Urinary bladder (tissue), 4 donors: ENCODE measurements around the gene IRF2. TPM values are rescaled to one million over a fixed set of nuclear protein-coding genes. Genes with fewer than 3 reads are reported as not detected.

Source experiments
- DNase-seq: peaks from one replicate; pipeline ENCODE4 v3.0.0-alpha.2; 2015; ENCODE audit errors: extremely low spot score
- H3K27ac ChIP-seq: one replicate; pipeline ENCODE4 v1.5.1; 2013; ENCODE audit warnings: low read depth, mild to moderate bottlenecking, moderate library complexity
- H3K36me3 ChIP-seq: one replicate; pipeline ENCODE4 v1.6.1; 2013; ENCODE audit warnings: mild to moderate bottlenecking, moderate library complexity; ENCODE audit not compliant: insufficient read depth
- H3K4me1 ChIP-seq: one replicate; pipeline ENCODE4 v1.6.1; 2013; ENCODE audit warnings: mild to moderate bottlenecking, moderate library complexity; ENCODE audit not compliant: insufficient read depth
- H3K4me3 ChIP-seq: one replicate; pipeline ENCODE4 v1.5.1; 2013; ENCODE audit warnings: low read depth, low read length
- WGBS: extraction: QIAGEN DNeasy Blood & Tissue Kit; methylation state at CpG from one replicate; pipeline ENCODE4 v1.1.7; 2013; 5-methylcytosine and 5-hydroxymethylcytosine counted together
- polyA plus RNA-seq: library from polyadenylated mRNA; stranded (reverse); fragments of 200-250 nt; gene quantifications from one replicate; pipeline ENCODE4 v1.2.3, GENCODE V29; 2013
- total RNA-seq: library from RNA; depleted of rRNA; stranded (reverse); fragments of >200 nt; gene quantifications from one replicate; pipeline ENCODE4 v1.2.3, GENCODE V29; 2014
- donor health status: healthy with polysubstance abuse.
- donor health status: healthy.

The IRF2 gene
- total and polyA plus RNA-seq, 2 donors, result 35.6 to 39.5 TPM

- Histone ChIP-seq H3K27ac (no peak overlapping the region), H3K4me1 (no peaks in the 10 kb centered on the region)
These were observed 23.4 kb downstream of the IRF2 start for GRCh38 chr4:184450743-184451535.

GRCh38 chr4:184450045-184450444 lies 24.3 kb downstream of the IRF2 start:
- no peak overlapping the region for H3K27ac ChIP-seq
- H3K4me1 ChIP-seq, result no peaks in the 10 kb centered on the region
- DNase-seq, result no peak
- WGBS, result 45% methylated on average over 5 of the region's 5 CpGs
- no peak overlapping the region for H3K4me3 ChIP-seq
- H3K36me3 ChIP-seq, result no peaks in the 10 kb centered on the region

More at GRCh38 chr4:184450743-184451535, 23.4 kb downstream of the IRF2 start:
- H3K36me3 ChIP-seq, result no peaks in the 10 kb centered on the region
- H3K4me3 ChIP-seq, result no peak overlapping the region
- 80% methylated on average over 8 of the region's 8 CpGs for WGBS
- DNase-seq, result no peak

GRCh38 chr4:184448821-184449220 lies 25.5 kb downstream of the IRF2 start:
- no peak for DNase-seq
- Histone ChIP-seq H3K36me3 (no peaks in the 10 kb centered on the region), H3K4me3 (peak overlapping the region; percentile 25), H3K4me1 (no peaks in the 10 kb centered on the region), H3K27ac (peak overlapping the region; percentile 44)
- 23% methylated on average over 10 of the region's 10 CpGs for WGBS

DNA sequence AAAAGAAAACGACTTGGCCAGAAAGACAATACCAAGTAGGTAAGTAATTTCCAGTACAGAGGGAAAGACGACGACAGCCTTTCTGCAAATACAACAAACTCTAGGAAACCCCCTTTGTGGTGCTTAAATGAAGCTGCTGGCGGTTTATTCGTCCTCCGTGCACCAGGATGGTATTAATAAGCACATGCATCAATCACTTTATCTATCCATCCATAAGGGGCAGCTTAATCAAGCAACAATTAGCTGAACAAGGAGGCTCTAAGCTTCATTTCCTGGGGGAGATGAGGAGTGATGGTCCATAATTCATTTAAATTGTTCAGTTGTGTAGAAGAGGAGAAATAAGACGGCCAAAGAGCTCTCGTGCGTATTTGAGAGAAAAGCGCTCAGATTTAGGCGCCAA lies 26.2 kb downstream of the IRF2 start:
- H3K27ac ChIP-seq, result no peak overlapping the region
- no peaks in the 10 kb centered on the region for H3K4me1 ChIP-seq
- no peak overlapping the region for H3K4me3 ChIP-seq
- H3K36me3 ChIP-seq, result no peaks in the 10 kb centered on the region
- 74% methylated on average over 11 of the region's 11 CpGs for WGBS
- no peak for DNase-seq

GRCh38 chr4:184447664-184448063 lies 26.7 kb downstream of the IRF2 start:
- no peak overlapping the region for H3K4me3 ChIP-seq
- WGBS, result 80% methylated on average over 10 of the region's 10 CpGs
- H3K4me1 ChIP-seq, result no peaks in the 10 kb centered on the region
- no peak for DNase-seq
- H3K27ac ChIP-seq, result no peak overlapping the region
- H3K36me3 ChIP-seq, result no peaks in the 10 kb centered on the region

GRCh38 chr4:184446132-184446658 lies 28.2 kb downstream of the IRF2 start:
- no peak overlapping the region for H3K27ac ChIP-seq
- H3K4me1 ChIP-seq, result peaks cover 4% of the 10 kb centered on the region
- 92% methylated on average over 3 of the region's 3 CpGs for WGBS

GRCh38 chr4:184444953-184445309 lies 29.4 kb downstream of the IRF2 start:
- 84% methylated on average over 11 of the region's 11 CpGs for WGBS
- Histone ChIP-seq H3K27ac (no peak overlapping the region), H3K36me3 (no peaks in the 10 kb centered on the region), H3K4me3 (no peak overlapping the region), H3K4me1 (peaks cover 4% of the 10 kb centered on the region)
- DNase-seq, result no peak

More at GRCh38 chr4:184446132-184446658, 28.2 kb downstream of the IRF2 start:
- H3K4me3 ChIP-seq, result no peak overlapping the region
- no peaks in the 10 kb centered on the region for H3K36me3 ChIP-seq
- DNase-seq, result no peak

- Histone ChIP-seq H3K27ac (no peak overlapping the region), H3K36me3 (no peaks in the 10 kb centered on the region), H3K4me1 (peaks cover 4% of the 10 kb centered on the region), H3K4me3 (no peak overlapping the region)
- no peak for DNase-seq
- 96% methylated on average over 5 of the region's 5 CpGs for WGBS
These were observed 30.0 kb downstream of the IRF2 start for GRCh38 chr4:184444215-184444952.

GRCh38 chr4:184443318-184443717 lies 31.0 kb downstream of the IRF2 start:
- H3K4me3 ChIP-seq, result no peak overlapping the region
- peaks cover 5% of the 10 kb centered on the region for H3K4me1 ChIP-seq
- H3K27ac ChIP-seq, result no peak overlapping the region
- no peaks in the 10 kb centered on the region for H3K36me3 ChIP-seq
- 99% methylated on average over 2 of the region's 2 CpGs for WGBS
- DNase-seq, result no peak

DNA sequence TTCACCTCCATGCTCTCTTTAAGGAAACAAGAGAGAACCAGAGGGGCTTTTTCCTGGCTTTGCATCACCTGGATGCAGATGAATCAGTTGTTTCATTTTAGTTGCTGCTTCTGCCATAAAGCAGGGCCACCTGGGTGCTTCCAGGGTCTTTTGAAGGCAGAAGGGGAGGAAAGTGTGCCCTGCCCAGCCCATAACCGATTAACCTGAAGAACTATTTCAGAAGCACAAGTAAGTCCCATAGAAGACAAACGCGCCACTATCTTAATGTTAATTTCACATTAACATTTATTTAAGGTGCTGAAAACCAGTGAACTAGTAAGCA lies 32.1 kb downstream of the IRF2 start:
- no peaks in the 10 kb centered on the region for H3K36me3 ChIP-seq
- DNase-seq, result no peak
- 76% methylated on average over 3 of the region's 3 CpGs for WGBS
- H3K4me3 ChIP-seq, result no peak overlapping the region
- peaks cover 7% of the 10 kb centered on the region for H3K4me1 ChIP-seq
- H3K27ac ChIP-seq, result no peak overlapping the region

DNA sequence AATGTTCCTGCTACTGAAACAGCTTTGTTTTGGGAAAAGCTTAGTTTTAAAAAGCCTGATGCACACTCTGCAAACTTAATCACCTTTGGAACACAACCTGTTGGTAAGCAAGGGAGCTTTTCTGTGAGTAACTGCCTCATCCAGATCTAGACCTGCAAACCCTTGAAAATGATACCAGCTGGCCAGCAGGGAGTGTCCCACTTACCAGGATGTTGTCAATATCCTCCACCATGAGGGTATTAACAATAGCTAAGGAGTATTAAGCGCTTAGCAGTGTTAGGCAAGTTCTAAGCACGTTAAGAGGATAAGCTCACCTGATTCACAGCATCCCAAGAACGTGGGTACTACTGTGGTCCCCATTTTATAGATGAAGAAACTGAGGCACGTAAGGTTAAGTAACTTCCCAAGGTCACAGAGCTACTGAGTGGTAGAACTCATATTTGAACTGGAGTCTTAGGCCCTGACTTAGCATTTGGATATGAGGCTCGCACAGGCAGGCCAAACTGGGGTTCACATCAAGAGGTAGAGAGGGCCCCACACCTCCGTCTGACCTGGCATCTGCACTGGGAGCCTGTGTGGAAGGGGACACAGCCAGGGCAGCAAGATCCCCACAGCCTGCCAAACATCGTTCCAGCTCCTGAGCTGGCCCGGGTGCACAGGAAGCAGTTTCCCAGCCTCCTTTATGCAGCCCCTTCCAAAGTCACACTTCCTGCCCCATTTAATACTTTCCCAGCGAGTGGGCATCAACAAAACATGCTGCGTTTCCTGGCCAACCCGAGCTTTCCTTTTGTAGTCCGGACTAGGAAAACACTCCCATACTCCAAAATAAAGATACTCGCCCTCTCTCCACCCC lies 32.7 kb downstream of the IRF2 start:
- Histone ChIP-seq H3K27ac (no peak overlapping the region), H3K36me3 (no peaks in the 10 kb centered on the region), H3K4me3 (no peak overlapping the region), H3K4me1 (peaks cover 7% of the 10 kb centered on the region)
- DNase-seq, result no peak
- 67% methylated on average over 13 of the region's 13 CpGs for WGBS

- no peak for DNase-seq
- WGBS, result 90% methylated on average over 8 of the region's 8 CpGs
- H3K4me1 ChIP-seq, result peaks cover 7% of the 10 kb centered on the region
- H3K36me3 ChIP-seq, result no peaks in the 10 kb centered on the region
- no peak overlapping the region for H3K4me3 ChIP-seq
- no peak overlapping the region for H3K27ac ChIP-seq
These were observed 33.6 kb downstream of the IRF2 start for GRCh38 chr4:184440595-184441358.
